Measurements from ENCODE around the gene KCNJ3. TPM values are rescaled to one million over a fixed set of nuclear protein-coding genes. Genes with fewer than 3 reads are reported as not detected.

Gene KCNJ3
- total RNA-seq, 4 donors from 2014 or later, result not detected

DNA sequence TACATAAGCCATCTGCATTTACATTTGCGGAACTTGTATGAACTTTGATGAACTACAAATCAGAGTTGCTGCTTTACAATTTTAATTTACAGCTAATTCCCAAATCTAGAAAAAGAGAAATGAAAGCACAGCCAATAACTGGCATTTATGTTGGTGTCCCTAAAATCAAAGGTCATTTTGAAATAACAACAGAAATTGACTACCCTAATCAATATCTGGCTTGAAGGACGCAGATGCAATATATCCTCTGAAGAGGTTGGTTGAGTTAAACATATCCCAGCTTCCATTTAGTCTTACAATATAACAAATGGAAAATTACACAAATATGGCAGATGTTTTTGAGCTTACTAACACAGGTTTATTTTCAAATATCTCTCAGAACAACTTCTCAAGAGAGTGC lies 177.5 kb downstream of the KCNJ3 start:
- TF ChIP-seq, protein P1, sequence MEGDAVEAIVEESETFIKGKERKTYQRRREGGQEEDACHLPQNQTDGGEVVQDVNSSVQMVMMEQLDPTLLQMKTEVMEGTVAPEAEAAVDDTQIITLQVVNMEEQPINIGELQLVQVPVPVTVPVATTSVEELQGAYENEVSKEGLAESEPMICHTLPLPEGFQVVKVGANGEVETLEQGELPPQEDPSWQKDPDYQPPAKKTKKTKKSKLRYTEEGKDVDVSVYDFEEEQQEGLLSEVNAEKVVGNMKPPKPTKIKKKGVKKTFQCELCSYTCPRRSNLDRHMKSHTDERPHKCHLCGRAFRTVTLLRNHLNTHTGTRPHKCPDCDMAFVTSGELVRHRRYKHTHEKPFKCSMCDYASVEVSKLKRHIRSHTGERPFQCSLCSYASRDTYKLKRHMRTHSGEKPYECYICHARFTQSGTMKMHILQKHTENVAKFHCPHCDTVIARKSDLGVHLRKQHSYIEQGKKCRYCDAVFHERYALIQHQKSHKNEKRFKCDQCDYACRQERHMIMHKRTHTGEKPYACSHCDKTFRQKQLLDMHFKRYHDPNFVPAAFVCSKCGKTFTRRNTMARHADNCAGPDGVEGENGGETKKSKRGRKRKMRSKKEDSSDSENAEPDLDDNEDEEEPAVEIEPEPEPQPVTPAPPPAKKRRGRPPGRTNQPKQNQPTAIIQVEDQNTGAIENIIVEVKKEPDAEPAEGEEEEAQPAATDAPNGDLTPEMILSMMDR (IDR thresholded peaks at IDR 0.05; ENCODE audit: low read depth), result no peak

DNA sequence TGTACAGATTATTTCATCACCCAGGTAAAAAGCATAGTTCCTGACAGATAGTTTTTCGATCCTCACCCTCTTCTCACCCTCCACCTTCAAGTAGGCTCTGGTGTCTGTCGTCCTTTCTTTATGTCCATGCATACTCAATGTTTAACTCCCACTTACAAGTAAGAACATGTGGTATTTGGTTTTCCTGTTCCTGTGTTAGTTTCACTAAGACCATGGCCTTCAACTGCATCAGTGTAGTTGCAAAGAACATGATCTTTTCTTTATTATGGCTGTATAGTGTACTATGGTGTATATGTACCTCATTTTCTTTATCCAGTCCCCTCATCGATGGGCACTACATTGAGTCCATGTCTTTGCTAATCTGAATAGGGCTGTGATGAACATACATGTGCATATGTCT lies 184.2 kb downstream of the KCNJ3 start:
- TF ChIP-seq, protein P1 (IDR thresholded peaks at IDR 0.05; ENCODE audit: low read depth), result no peak

DNA sequence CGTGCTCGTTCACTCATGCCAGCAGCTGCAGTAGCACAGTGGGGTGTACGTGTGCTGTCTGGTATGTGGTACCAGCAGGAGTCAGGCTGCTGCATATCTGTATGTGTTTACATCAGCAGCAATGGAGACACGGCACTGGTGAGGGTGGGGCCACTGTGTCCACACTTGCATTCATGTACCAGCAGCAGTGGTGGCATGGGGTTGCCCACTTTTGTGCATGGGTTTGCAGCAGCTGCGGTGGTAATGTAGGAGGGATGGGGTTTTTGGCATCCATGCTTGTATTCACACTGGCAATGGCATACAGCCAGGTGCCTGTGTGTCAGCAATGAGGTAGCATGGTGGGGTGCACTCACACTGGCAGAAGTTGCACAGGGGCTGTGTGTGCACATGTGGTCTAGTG lies 187.8 kb downstream of the KCNJ3 start:
- TF ChIP-seq, protein P1 (IDR thresholded peaks at IDR 0.05; ENCODE audit: low read depth), result no peak

DNA sequence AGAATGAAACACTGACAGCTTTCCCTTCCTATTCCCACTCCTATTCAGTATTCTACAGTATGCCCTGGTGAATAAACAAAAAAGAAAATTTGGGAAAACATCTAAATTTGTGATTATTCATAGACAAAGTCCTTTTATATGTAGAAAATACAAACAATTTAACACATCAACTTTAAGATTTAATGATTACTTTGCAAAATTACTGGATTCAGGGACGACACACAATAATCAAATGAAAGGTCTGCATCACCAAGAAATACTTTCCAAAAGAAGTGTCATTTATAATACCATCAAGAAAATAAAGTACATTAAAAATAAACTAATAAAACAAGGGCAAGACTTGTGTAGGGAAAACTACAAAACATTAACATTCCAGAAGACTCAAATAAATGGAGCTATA lies 199.8 kb downstream of the KCNJ3 start:
- TF ChIP-seq, protein P1 (IDR thresholded peaks at IDR 0.05; ENCODE audit: low read depth), result no peak

DNA sequence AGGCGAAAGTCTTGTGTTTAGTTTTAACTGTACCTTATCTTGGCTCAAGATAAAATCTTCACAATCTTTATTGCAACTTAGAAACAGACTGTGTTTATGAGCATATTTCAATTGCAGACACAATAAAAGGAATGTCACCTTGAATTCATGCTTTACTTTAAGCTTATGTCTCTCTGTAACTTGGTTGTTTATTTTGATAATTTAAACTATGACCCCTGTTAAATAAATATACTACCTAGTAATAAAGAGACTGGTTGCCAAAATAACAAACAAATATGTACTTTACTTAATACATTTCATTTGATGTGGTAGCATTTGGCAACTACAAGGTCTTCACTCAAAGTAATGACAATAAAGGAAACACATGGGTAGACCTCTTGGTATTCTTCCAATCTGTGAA lies 202.6 kb downstream of the KCNJ3 start:
- TF ChIP-seq, protein P1 (IDR thresholded peaks at IDR 0.05; ENCODE audit: low read depth), result no peak

Measured in subcutaneous adipose tissue (tissue), 4 donors.